ENCODE measurements around the gene TSNAX.

Gene TSNAX

GRCh38 chr1:231603598-231604275, 75.3 kb downstream of the TSNAX start:
- DNase-seq, result peak; percentile 6

GRCh38 chr1:231604276-231604621, 75.8 kb downstream of the TSNAX start:
- no peak for DNase-seq

GRCh38 chr1:231605149-231606100, 77.0 kb downstream of the TSNAX start:
- DNase-seq, result no peak

GRCh38 chr1:231606712-231607111, 78.2 kb downstream of the TSNAX start:
- peak; percentile 78 for DNase-seq

GRCh38 chr1:231610388-231610787, 81.9 kb downstream of the TSNAX start:
- DNase-seq, result no peak

- no peak for DNase-seq
Measured at GRCh38 chr1:231611111-231611510, 82.6 kb downstream of the TSNAX start.

GRCh38 chr1:231611851-231612250, 83.4 kb downstream of the TSNAX start:
- DNase-seq, result no peak

GRCh38 chr1:231612393-231613089, 84.1 kb downstream of the TSNAX start:
- DNase-seq, result no peak

- DNase-seq, result no peak
Measured at GRCh38 chr1:231613419-231614349, 85.2 kb downstream of the TSNAX start.
